Subcutaneous adipose tissue (tissue), 4 donors: Measurements from ENCODE around the gene PARD3. TPM values are rescaled to one million over a fixed set of nuclear protein-coding genes. Genes with fewer than 3 reads are reported as not detected.

Experiments
- CTCF ChIP-seq: fragments of 450-650 bp; IDR thresholded peaks from one replicate; pipeline ENCODE4 v1.5.1; 2016; ENCODE audit warnings: low read depth, mild to moderate bottlenecking, control low read depth, antibody characterized with exemption, moderate library complexity
- total RNA-seq, 4 donors: library from RNA; depleted of rRNA; stranded (reverse); fragments of >200 nt; gene quantifications; one replicate each; pipeline ENCODE4 v1.1.0, GENCODE V29; 2016

Gene PARD3
- total RNA-seq, 4 donors from 2014 or later: 39.4 to 70.3 (median 45.0) TPM

GRCh38 chr10:34711500-34711899 lies 103.6 kb downstream of the PARD3 start:
- TF ChIP-seq CTCF: no peak

DNA sequence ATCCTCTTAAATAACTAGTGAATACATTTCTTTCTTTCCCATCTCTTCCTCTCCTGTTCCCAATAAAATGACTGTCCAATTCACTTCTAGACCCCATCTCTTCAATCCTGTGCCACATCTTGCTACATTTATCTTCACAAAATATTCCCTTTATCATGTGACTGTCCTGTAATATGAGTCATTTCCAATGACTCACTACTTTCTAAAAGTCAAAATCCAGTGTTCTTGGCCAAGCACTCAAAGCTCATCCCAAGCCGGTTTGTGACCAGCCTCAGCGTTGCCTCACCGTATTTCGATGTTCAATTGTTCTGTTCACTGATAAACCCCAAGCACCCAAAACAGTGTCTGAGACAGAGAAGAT lies 104.7 kb downstream of the PARD3 start:
- TF ChIP-seq CTCF: no peak

GRCh38 chr10:34709637-34710390 lies 105.3 kb downstream of the PARD3 start:
- TF ChIP-seq CTCF: no peak

- no peak for TF ChIP-seq CTCF
These were observed 107.4 kb downstream of the PARD3 start for GRCh38 chr10:34707656-34708055.

DNA sequence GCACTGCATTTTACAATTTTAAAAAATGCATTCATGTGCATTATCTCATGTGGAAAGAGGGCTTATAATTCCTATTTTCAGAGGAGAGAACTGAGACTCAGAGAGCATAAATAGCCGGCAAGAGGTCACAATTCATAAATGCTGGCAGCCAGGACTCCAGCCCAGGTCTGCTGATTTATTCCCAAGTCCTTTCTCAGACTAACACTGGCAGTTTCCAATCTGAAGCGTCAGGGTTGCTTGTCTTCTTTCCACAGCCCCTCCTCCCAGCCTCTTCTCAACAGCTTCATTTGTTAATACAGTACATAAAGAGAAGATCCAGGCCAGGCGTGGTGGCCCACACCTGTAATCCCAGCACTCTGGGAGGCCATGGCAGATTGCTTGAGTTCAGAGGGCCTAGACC lies 108.9 kb downstream of the PARD3 start:
- TF ChIP-seq CTCF: no peak

- no peak for TF ChIP-seq CTCF
These were observed 109.5 kb downstream of the PARD3 start for GRCh38 chr10:34705563-34705962.

DNA sequence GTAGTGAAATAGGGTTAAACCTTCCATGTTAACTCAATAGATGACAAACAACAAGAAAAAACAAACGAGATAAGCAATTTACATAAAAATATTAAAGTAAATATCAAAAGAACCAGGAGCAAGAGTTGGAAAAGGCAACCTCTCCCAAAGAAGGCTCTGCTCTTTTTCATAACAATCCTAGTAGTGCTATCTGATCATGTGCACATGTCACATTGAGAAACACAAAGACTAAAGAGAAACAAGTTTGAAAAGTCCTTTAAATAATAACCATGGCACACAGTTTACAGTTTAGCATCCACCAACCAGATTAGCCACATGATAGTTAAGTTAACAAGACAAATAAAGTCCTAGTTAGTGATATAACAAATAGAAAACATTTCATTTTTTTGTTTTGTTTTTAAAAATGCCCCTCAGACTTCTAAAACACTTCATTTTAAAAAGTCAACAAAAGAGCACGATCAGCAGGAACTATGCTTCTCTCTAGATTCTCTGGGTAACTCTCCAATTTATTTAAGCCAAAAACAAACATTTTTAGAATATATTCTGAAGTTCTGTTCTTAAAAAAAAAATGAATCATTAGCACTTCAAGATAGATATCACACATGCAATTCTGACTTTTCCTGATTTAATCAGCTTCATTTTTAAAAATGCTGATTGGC lies 110.4 kb downstream of the PARD3 start:
- TF ChIP-seq CTCF: no peak
